Psoas muscle (tissue), 8 donors: ENCODE measurements around the gene SCNN1B. TPM values are rescaled to one million over a fixed set of nuclear protein-coding genes. Genes with fewer than 3 reads are reported as not detected.
"Not testable (repeated sequence)": the region's sequence is repeated elsewhere in the genome, so short reads cannot be mapped to it uniquely, and the experiment has no call there.

Experiments
- ATAC-seq, 4 donors: fragments of 200-7000 bp; cut with Tn5 transposase; one replicate each; pipeline ENCODE4 v1.9.1; 2020; ENCODE audit warnings: moderate library complexity in 3 of 4, mild to moderate bottlenecking in 2 of 4
- DNase-seq, 2 donors: peaks; one replicate each; pipeline ENCODE4 v3.0.0-alpha.2; 2020
- H3K27ac ChIP-seq: fragments of 200-600 bp; one replicate; pipeline ENCODE4 v1.8.0; 2022
- H3K27me3 ChIP-seq, 3 donors: fragments of 200-600 bp in 1 of 3; one replicate each; pipeline versions ENCODE4 v1.6.1 to v1.8.0; 2013 to 2022; ENCODE audit warnings: low read length in 2 of 3, mild to moderate bottlenecking in 2 of 3, moderate library complexity in 1 of 3; ENCODE audit not compliant: insufficient read depth in 3 of 3
- H3K36me3 ChIP-seq, 2 donors: fragments of 200-600 bp in 1 of 2; one replicate each; pipeline versions ENCODE4 v1.6.1 to v1.8.0; 2013 to 2022; ENCODE audit warnings: low read depth in 1 of 2, mild to moderate bottlenecking in 1 of 2, moderate library complexity in 1 of 2; ENCODE audit not compliant: insufficient read depth in 1 of 2
- H3K4me1 ChIP-seq: fragments of 200-600 bp; one replicate; pipeline ENCODE4 v1.8.0; 2022
- H3K4me3 ChIP-seq: fragments of 200-600 bp; one replicate; pipeline ENCODE4 v1.8.0; 2022; ENCODE audit warnings: mild to moderate bottlenecking
- H3K9me3 ChIP-seq: fragments of 200-600 bp; one replicate; pipeline ENCODE4 v1.8.0; 2022
- CTCF ChIP-seq: fragments of 200-600 bp; IDR thresholded peaks from one replicate; pipeline ENCODE4 v1.8.0; 2022; ENCODE audit warnings: antibody characterized with exemption
- WGBS, 3 donors: extraction: QIAGEN DNeasy Blood & Tissue Kit; methylation state at CpG; one replicate each; pipeline versions ENCODE4 v1.1.6 to v1.1.7; 2013; 5-methylcytosine and 5-hydroxymethylcytosine counted together
- intact Hi-C, 2 donors: fragments of 100-400 bp; cut with DNase I; formaldehyde crosslinking; loops; one replicate each; pipeline versions ENCODE4 v1.11.0 to v1.14.2; 2022
- polyA plus RNA-seq, 3 donors: library from polyadenylated mRNA; stranded (reverse); fragments of 200-250 nt; gene quantifications; one replicate each; pipeline ENCODE4 v1.2.3, GENCODE V29; 2013
- total RNA-seq, 4 donors: library from RNA; stranded (reverse); fragmentation: NEBNext Ultra II Directional in 2 of 4; extraction: Animal tissue kit (Norgen Biotek cat#: 25700) in 2 of 4; gene quantifications; one replicate each; pipeline versions ENCODE4 v1.2.1 to v1.2.4, GENCODE V29; 2021 to 2023
- donor health status: healthy with polysubstance abuse.
- donor health status: DM: no; HTN: no; CAD: no; lungs with moderate emphysema.
- donor health status: Bipolar disorder and iron deficiency.
- donor health status: healthy.
- donor health status: DM: yes; HTN: yes; CAD: no.
- donor health status: DM: no; HTN: no; CAD: no.
- donor health status: DM: no; HTN: no; CAD: no.
- donor health status: DM: yes; HTN: yes; CAD: no.

The SCNN1B gene
- total and polyA plus RNA-seq, 7 donors = 0.10 to 0.76 (median 0.51) TPM

- Histone ChIP-seq H3K36me3 (peaks cover 0 to 53% of the 10 kb centered on the region in 2 donors), H3K9me3 (no peaks in the 10 kb centered on the region), H3K4me1 (peaks cover 13% of the 10 kb centered on the region), H3K27ac (no peak overlapping the region), H3K4me3 (no peak overlapping the region), H3K27me3 (no peaks in the 10 kb centered on the region)
- WGBS, 3 donors = 90 to 95% (median 95%) methylated on average over 5 of the region's 5 CpGs
- DNase-seq (no peak), ATAC-seq (no peak)
- TF ChIP-seq CTCF = no peak
- intact Hi-C loops = no loop called here
Measured at GRCh38 chr16:23389201-23389600, 87.1 kb downstream of the SCNN1B start.

DNA sequence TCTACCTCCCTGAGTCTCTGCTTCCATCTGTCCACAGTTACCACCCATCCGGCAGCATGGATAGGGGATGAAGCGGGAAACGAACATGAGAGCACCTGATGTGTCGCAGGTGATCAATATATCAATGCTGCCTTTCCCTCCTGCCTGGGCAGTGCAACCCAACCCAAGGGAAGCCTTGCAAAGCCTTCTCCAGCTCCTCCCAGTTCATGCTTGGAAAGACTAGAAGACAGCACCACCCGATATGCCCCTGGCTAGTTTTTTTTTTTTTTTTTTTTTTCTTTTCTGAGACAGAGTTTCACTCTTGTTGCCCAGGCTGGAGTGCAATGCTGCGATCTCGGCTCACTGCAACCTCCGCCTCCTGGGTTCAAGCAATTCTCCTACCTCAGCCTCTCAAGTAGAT lies 87.8 kb downstream of the SCNN1B start:
- H3K36me3 ChIP-seq = peaks cover 0 to 53% of the 10 kb centered on the region in 2 donors
- H3K27ac ChIP-seq, H3K9me3 ChIP-seq, H3K27me3 ChIP-seq, intact Hi-C loops, DNase-seq, ATAC-seq, H3K4me3 ChIP-seq: not testable (repeated sequence)
- H3K4me1 ChIP-seq = peaks cover 17% of the 10 kb centered on the region
- WGBS, 3 donors = 78 to 95% (median 79%) methylated on average over 8 of the region's 8 CpGs

DNA sequence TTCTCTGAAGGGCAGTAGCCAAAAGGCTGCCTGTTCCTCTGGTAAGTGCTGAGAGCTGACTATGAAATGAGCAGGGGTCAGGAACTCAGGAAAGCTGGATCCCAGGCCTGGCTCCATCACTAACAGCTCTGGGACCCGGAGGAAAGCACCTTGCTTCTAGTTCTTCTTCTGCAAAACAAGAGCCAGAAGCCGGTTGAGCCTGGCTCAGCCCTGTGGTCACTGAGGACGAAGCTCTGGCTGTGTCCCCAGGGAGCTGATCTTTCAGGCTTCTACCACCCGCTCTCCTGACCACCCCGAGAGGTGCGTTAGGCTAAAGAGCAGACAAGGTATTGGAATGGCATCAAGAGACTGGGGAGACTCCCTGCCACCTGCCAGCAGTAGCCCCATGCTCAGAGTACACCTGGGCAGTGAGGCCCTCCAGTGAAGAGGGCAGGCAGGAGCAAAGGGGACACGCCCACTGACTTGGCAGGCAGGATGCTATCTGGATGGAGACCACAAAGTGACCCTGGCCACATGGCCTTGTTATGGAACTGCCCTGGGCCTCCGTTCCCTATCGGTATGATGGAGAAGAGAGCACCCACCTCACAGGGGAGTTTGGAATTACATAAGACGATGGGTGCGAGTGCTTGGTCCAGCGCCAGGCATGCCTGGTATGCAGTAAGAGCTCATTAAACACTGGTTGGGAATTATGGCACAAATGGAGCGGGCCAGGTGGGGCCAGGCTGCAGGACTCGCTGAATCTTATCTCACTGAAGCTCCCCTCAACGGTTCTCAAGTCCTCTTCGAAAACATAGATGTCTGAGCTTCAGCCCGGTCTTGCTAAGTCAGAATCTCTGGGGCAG lies 89.5 kb downstream of the SCNN1B start:
- intact Hi-C loops = no loop called here
- DNase-seq (no peak), ATAC-seq (no peak)
- 67 to 87% (median 71%) methylated on average over 17 of the region's 17 CpGs for WGBS, 3 donors
- Histone ChIP-seq H3K4me1 (peaks cover 20% of the 10 kb centered on the region), H3K9me3 (no peaks in the 10 kb centered on the region), H3K4me3 (no peak overlapping the region), H3K36me3 (peaks cover 0 to 57% of the 10 kb centered on the region in 2 donors), H3K27ac (peak overlapping the region; percentile 66), H3K27me3 (no peaks in the 10 kb centered on the region)
- TF ChIP-seq CTCF = no peak

- intact Hi-C loops = no loop called here
- H3K9me3 ChIP-seq = no peaks in the 10 kb centered on the region
- H3K27ac ChIP-seq = peak overlapping the region; percentile 66
- ATAC-seq = no peak
- 70 to 92% (median 75%) methylated on average over 6 of the region's 6 CpGs for WGBS, 3 donors
- no peaks in the 10 kb centered on the region for H3K27me3 ChIP-seq
- DNase-seq = no peak
- H3K4me3 ChIP-seq = no peak overlapping the region
- H3K36me3 ChIP-seq = peaks cover 0 to 61% of the 10 kb centered on the region in 2 donors
- H3K4me1 ChIP-seq = peaks cover 20% of the 10 kb centered on the region
- no peak for TF ChIP-seq CTCF
Measured at GRCh38 chr16:23392223-23392600, 90.1 kb downstream of the SCNN1B start.

DNA sequence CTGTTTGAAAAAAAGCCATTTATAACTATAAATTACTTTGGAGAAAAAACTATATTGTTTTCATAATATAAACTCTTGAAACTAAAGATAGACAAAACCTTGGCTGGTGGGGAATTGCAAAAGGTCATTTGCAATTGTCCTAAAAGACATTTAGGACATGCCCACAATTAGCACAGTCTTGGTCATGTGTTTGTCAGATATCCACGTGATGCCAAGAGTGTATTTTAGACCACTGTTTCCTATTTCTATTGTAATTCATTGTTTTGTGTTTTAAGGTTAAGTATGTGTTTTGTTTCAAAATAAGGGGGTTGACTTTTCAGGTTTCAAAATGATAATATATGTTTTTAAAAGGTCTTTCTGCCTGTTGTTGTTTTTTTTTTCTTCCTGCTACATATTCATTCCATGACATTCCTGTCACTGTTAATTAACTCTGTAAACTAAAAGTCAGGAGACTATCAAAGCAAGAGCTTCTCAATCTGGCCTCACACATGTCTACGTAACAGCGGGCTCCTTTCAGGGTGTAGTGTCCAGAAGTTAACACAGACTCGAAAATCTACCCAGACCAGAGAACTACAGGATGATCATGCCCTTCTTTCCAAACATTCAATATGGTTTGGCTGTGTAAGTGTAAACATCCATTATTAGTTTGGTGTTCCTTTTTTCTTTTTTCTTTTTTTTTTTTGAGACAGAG lies 92.2 kb downstream of the SCNN1B start:
- no peak overlapping the region for H3K4me3 ChIP-seq
- peaks cover 37% of the 10 kb centered on the region for H3K4me1 ChIP-seq
- peaks cover 0 to 55% of the 10 kb centered on the region in 2 donors for H3K36me3 ChIP-seq
- ATAC-seq (no peak), DNase-seq (no peak)
- no peak for TF ChIP-seq CTCF
- intact Hi-C loops = no loop called here
- WGBS, 3 donors = 74 to 78% (median 77%) methylated on average over 4 of the region's 4 CpGs
- no peaks in the 10 kb centered on the region for H3K9me3 ChIP-seq
- H3K27ac ChIP-seq = peak overlapping the region; percentile 66
- H3K27me3 ChIP-seq = no peaks in the 10 kb centered on the region
